Lower leg skin (tissue), 3 donors: ENCODE results near the gene RRP1B.

ENCODE experiments used
- POLR2A ChIP-seq, 2 donors: fragments of 450-650 bp; IDR thresholded peaks; one replicate each; pipeline ENCODE4 v1.6.1; 2016 to 2017; ENCODE audit warnings: antibody characterized with exemption in 2 of 2, mild to moderate bottlenecking in 1 of 2, moderate library complexity in 1 of 2
- TF ChIP-seq, protein P1 (sequence below), 3 donors: fragments of 450-650 bp; IDR thresholded peaks; one replicate each; pipeline ENCODE4 v1.5.1; 2016; ENCODE audit warnings: antibody characterized with exemption in 3 of 3, mild to moderate bottlenecking in 3 of 3, moderate library complexity in 2 of 3

DNA sequence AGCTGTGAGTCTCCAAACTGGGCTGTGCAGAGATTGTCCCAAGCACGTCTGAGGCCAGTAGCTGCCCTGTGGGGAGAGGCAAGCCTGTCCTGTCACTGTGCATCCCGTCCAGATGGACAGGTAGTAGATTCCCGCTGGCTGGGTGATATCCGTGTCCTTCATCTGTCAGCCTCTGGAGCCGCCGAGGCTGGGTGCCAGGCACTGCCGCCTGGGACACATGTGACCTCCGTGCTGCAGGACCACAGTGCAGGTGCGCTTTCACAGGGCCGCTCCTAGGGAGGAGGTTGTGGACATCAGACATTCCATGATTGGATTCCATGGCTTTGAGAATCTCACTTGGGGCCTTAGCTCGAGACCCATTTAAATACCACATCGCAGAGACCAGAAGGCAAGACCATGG lies 64.3 kb downstream of the RRP1B start:
- TF ChIP-seq, protein P1, sequence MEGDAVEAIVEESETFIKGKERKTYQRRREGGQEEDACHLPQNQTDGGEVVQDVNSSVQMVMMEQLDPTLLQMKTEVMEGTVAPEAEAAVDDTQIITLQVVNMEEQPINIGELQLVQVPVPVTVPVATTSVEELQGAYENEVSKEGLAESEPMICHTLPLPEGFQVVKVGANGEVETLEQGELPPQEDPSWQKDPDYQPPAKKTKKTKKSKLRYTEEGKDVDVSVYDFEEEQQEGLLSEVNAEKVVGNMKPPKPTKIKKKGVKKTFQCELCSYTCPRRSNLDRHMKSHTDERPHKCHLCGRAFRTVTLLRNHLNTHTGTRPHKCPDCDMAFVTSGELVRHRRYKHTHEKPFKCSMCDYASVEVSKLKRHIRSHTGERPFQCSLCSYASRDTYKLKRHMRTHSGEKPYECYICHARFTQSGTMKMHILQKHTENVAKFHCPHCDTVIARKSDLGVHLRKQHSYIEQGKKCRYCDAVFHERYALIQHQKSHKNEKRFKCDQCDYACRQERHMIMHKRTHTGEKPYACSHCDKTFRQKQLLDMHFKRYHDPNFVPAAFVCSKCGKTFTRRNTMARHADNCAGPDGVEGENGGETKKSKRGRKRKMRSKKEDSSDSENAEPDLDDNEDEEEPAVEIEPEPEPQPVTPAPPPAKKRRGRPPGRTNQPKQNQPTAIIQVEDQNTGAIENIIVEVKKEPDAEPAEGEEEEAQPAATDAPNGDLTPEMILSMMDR (IDR thresholded peaks at IDR 0.05), result no peak
- no peak for TF ChIP-seq POLR2A (IDR thresholded peaks at IDR 0.05)
